Adipose tissue (tissue), 3 donors: ENCODE results near the gene KCNH1. TPM values are rescaled to one million over a fixed set of nuclear protein-coding genes. Genes with fewer than 3 reads are reported as not detected.

Experiments
- H3K27ac ChIP-seq: one replicate; pipeline ENCODE4 v1.5.1; 2013; ENCODE audit warnings: low read depth, low read length
- WGBS, 3 donors: extraction: QIAGEN DNeasy Blood & Tissue Kit; methylation state at CpG; one replicate each; pipeline ENCODE4 v1.1.7; 2013; 5-methylcytosine and 5-hydroxymethylcytosine counted together
- polyA plus RNA-seq, 3 donors: library from polyadenylated mRNA; stranded (reverse); fragments of 200-250 nt; gene quantifications; one replicate each; pipeline ENCODE4 v1.2.3, GENCODE V29; 2013
- donor health status: healthy with polysubstance abuse.
- donor health status: Bipolar disorder and iron deficiency.
- donor health status: healthy.

Gene KCNH1
- polyA plus RNA-seq, 3 donors = 0.08 to 0.15 TPM; not detected in 1

GRCh38 chr1:210792250-210793102 is 341.5 kb downstream of the KCNH1 start:
- no peak overlapping the region for H3K27ac ChIP-seq
- 44 to 58% (median 54%) methylated on average over 3 of the region's 3 CpGs for WGBS, 3 donors

DNA sequence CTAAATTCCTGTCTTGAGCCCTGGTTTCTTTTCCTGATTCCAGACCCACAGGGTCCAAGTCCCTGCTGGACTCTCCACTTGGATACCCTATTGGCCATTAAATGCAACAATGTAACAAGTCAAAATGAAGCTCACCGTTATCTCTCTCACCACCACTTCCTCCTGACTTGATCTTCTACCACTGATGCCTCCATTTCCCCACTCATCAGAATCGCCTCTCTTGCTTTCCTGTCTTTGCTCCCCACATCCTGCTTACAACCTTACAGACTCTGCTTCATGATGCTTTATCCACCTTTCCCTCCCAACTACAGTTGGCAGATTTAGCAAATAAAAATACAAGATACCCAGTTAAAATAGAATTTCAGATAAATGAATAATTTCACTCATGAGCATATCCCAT is 343.8 kb downstream of the KCNH1 start:
- WGBS, 3 donors = 48 to 63% (median 52%) methylated on average over 2 of the region's 2 CpGs

GRCh38 chr1:210787800-210788199 is 346.1 kb downstream of the KCNH1 start:
- no peak overlapping the region for H3K27ac ChIP-seq
- WGBS, 3 donors = 79 to 94% (median 80%) methylated on average over 1 of the region's 1 CpG

More for the DNA sequence above, 343.8 kb downstream of the KCNH1 start:
- no peak overlapping the region for H3K27ac ChIP-seq

DNA sequence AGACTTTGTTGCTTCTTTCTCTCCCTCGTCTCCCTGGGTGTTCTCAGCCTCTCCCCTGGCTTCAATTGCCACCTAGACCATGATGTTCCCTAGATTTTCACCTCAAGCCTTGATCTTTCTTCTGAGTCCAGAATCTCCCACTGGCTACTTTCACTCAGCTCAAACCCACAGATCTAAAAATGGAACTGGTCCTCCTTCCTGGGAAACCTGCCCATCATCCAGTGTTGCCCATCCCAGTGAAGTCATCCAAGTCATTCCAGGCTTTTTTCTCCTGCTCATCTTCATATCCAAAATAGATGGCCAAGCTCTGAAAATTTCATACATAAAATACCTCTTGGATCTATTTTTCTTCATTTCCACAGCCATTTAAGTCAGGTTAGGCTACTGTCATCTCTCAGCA is 347.4 kb downstream of the KCNH1 start:
- 64 to 85% (median 70%) methylated on average over 1 of the region's 1 CpG for WGBS, 3 donors
- H3K27ac ChIP-seq = no peak overlapping the region

- no peak overlapping the region for H3K27ac ChIP-seq
- WGBS, 3 donors = 61 to 75% (median 71%) methylated on average over 1 of the region's 1 CpG
Observed at GRCh38 chr1:210783925-210784324, 350.0 kb downstream of the KCNH1 start.

GRCh38 chr1:210781652-210782051 is 352.3 kb downstream of the KCNH1 start:
- no peak overlapping the region for H3K27ac ChIP-seq
- WGBS, 3 donors = 59 to 67% (median 61%) methylated on average over 5 of the region's 5 CpGs

DNA sequence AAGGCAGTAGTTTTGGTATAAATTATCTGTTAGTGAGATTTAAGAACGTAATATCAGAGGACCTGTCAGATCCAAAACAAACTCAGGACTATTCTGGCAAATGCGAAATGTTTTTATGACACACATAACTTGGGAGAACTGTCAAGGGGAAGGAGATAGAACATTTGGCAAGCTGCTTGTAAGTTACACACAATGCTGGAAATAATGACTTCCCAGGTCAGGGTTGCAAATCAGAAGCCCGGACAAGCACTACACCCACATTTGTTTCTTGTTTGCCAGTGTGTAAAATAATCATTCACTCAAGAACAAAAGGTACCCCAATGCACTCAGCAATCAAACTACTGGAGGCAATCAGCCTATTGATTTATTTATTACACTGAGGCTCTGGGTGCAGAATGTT is 354.7 kb downstream of the KCNH1 start:
- no peak overlapping the region for H3K27ac ChIP-seq
- 26 to 38% (median 34%) methylated on average over 3 of the region's 3 CpGs for WGBS, 3 donors

GRCh38 chr1:210777914-210778313 is 356.0 kb downstream of the KCNH1 start:
- 72 to 86% (median 85%) methylated on average over 2 of the region's 2 CpGs for WGBS, 3 donors
- H3K27ac ChIP-seq = no peak overlapping the region

DNA sequence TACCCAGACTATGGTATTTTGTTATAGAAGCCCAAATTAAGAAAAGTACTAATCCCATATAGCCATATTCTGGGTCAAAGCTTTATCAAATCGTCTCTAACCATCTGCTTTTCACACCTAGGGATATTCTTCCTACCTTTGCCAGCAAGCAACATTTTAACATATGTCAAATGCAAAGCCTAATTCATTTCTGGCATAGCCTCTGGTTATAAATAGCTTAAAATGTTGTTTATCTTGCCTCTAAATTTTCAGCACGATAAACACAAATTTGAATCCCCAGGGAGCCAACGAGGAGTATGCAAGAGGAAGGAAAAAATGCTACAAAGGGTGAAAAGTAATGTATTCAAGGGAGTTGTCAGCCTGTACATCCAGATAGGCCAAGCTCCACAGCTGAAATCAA is 357.2 kb downstream of the KCNH1 start:
- H3K27ac ChIP-seq = no peak overlapping the region
- 66 to 70% (median 68%) methylated on average over 3 of the region's 3 CpGs for WGBS, 3 donors

GRCh38 chr1:210775289-210775688 is 358.7 kb downstream of the KCNH1 start:
- H3K27ac ChIP-seq = no peak overlapping the region
- 74 to 85% (median 83%) methylated on average over 6 of the region's 6 CpGs for WGBS, 3 donors

GRCh38 chr1:210773450-210773849 is 360.5 kb downstream of the KCNH1 start:
- 57 to 87% (median 75%) methylated on average over 2 of the region's 2 CpGs for WGBS, 3 donors

GRCh38 chr1:210771131-210771530 is 362.8 kb downstream of the KCNH1 start:
- 71 to 75% (median 72%) methylated on average over 5 of the region's 5 CpGs for WGBS, 3 donors
- no peak overlapping the region for H3K27ac ChIP-seq

More at GRCh38 chr1:210773450-210773849, 360.5 kb downstream of the KCNH1 start:
- H3K27ac ChIP-seq = no peak overlapping the region

DNA sequence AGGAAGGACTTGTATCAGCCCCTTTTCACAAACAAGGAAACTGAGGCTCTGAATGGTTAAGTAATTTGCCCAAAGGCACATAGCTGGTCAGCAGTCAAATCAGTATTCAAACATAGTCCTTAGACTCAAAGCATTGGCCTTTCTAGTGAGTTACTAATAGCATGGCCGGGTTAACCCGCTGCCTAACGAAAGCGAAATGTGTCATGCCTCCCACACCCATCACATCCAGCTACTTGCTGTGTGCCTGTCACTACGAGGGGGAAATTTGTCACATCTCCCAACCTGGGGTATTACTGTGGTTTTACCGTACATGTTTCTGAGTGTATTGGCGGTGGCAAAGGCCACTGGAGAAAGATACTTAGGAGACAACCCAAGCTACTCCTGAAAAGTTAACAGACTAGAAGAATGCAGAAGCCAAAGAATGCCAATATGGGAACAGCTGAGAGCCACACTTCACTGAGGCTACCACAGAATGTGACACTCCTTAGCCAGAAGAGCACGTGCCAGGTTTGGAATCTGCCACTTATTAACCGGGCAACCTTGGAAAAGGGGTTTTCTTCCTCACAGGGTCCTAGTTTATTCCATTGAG is 363.5 kb downstream of the KCNH1 start:
- no peak overlapping the region for H3K27ac ChIP-seq
- WGBS, 3 donors = 79 to 95% (median 92%) methylated on average over 9 of the region's 9 CpGs

- no peak overlapping the region for H3K27ac ChIP-seq
- 57 to 85% (median 81%) methylated on average over 4 of the region's 4 CpGs for WGBS, 3 donors
Observed at GRCh38 chr1:210769473-210769872, 364.5 kb downstream of the KCNH1 start.

DNA sequence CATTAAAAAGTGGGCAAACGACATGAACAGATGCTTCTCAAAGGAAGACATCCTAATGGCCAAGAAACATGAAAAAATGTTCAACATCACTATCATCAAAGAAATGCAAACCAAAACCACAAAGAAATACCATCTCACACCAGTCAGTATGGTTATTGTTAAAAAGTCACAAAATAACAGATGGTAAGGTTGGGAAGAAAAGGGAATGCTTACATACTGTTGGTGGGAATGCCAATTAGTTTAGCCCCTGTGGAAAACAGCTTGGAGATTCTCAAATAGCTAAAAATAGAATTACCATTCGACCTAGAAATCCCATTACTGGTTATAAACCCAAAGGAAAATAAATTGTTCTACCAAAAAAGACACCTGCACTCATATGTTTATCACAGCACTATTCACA is 369.4 kb downstream of the KCNH1 start:
- no peak overlapping the region for H3K27ac ChIP-seq
- 31 to 51% (median 50%) methylated on average over 2 of the region's 2 CpGs for WGBS, 3 donors

DNA sequence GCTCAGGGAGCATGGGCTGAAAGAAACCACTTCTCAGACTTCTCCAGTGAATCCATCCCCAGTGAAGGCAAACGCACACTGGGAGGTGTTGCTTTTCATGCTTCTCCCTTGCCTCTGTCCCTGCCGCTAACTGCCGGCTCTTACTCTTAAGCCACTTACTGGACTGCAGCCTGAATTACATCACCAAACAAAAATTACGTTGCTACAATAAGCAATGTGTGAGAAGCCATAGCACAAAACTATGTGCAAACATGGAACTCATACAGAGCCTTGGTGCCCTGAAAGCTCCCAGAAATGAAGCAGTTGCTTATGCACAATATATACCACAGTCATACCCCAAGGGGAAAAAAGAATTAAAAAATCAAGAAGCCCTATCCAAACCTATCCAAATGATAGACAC is 375.2 kb downstream of the KCNH1 start:
- no peak overlapping the region for H3K27ac ChIP-seq
- WGBS, 3 donors = 74 to 80% (median 78%) methylated on average over 4 of the region's 4 CpGs

- 86 to 94% (median 90%) methylated on average over 1 of the region's 1 CpG for WGBS, 3 donors
- H3K27ac ChIP-seq = no peak overlapping the region
Observed at GRCh38 chr1:210758261-210758660, 375.7 kb downstream of the KCNH1 start.

DNA sequence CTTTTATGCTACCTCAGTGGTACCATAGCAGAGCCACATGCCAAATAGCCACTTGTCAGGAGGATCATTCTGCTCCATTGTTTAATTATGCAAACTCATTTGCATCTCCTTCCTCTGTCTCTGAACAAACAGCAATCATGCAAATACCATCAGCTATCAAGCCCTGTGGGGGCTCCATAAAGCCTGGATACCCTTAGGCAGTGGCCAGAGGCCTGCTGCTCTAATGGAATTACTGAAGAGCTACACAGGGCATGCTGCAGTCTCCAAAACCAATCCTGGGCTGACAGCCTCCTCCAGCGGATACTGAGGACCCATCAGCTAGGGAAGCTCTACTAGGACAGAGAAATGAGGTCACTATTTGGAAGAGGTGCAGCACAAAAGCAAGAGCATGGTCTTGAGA is 376.3 kb downstream of the KCNH1 start:
- WGBS, 3 donors = 61 to 84% (median 81%) methylated on average over 1 of the region's 1 CpG
- no peak overlapping the region for H3K27ac ChIP-seq

- no peak overlapping the region for H3K27ac ChIP-seq
- WGBS, 3 donors = 94 to 97% (median 95%) methylated on average over 4 of the region's 4 CpGs
Observed at GRCh38 chr1:210755991-210756659, 377.8 kb downstream of the KCNH1 start.
